ENCODE results near the gene NLRP1. TPM values are rescaled to one million over a fixed set of nuclear protein-coding genes. Genes with fewer than 3 reads are reported as not detected.

Gene NLRP1
- total RNA-seq, 5 donors from 2014 or later (not counting 1 experiment from before 2014, with no cell fraction given) = 233 to 317 (median 243) TPM

- Histone ChIP-seq H3K27ac (ENCODE audit: low read length) (no peak overlapping the region), H3K9me3 (no peaks in the 10 kb centered on the region), H3K27me3 (replicated peaks in 1 of 2; ENCODE audit: control insufficient read depth in 2 of 2, extremely low read depth in 1 of 2, insufficient read depth in 2 of 2, low read length in 1 of 2) (peaks cover 0 to 17% of the 10 kb centered on the region in 2 experiments), H3K4me1 (ENCODE audit: control insufficient read depth in 1 of 2, extremely low read depth in 1 of 2, insufficient read depth in 2 of 2, low read length in 2 of 2) (no peaks in the 10 kb centered on the region), H3K4me3 (ENCODE audit: control insufficient read depth in 1 of 2, extremely low read depth in 1 of 2, low read length in 1 of 2) (no peak overlapping the region), H3K36me3 (ENCODE audit: control insufficient read depth in 2 of 2, extremely low read depth in 1 of 2, insufficient read depth in 1 of 2, low read length in 1 of 2) (no peaks in the 10 kb centered on the region)
- Mint-ChIP-seq H3K4me3 (no peak overlapping the region), H3K27ac (no peak overlapping the region), H3K36me3 (no peaks in the 10 kb centered on the region), H3K4me1 (no peaks in the 10 kb centered on the region), H3K9me3 (no peaks in the 10 kb centered on the region), H3K27me3 (peaks cover 25 to 29% of the 10 kb centered on the region in 2 donors)
- ATAC-seq (replicated peaks in 1 of 4) (no peak), DNase-seq (no peak)
- CTCF ChIA-PET = interaction anchor here in 1 of 2 donors (0.5 kb wide), 1 partner anchor 198 kb away, joined by 6 read pairs; no protein-coding TSS in a partner anchor
- POLR2A ChIA-PET = no interaction called here
- no CpG with 5 or more reads among the region's 2 CpGs for WGBS (ENCODE audit: insufficient coverage)
These were observed 37.4 kb upstream of the NLRP1 start for GRCh38 chr17:5621729-5622128.

GRCh38 chr17:5621026-5621425 is 36.7 kb upstream of the NLRP1 start:
- H3K4me1 ChIP-seq (ENCODE audit: control insufficient read depth in 1 of 2, extremely low read depth in 1 of 2, insufficient read depth in 2 of 2, low read length in 2 of 2) = no peaks in the 10 kb centered on the region
- Mint-ChIP-seq H3K36me3 (no peaks in the 10 kb centered on the region), H3K27ac (no peak overlapping the region), H3K4me1 (no peaks in the 10 kb centered on the region), H3K4me3 (no peak overlapping the region), H3K9me3 (no peaks in the 10 kb centered on the region), H3K27me3 (peaks cover 22 to 25% of the 10 kb centered on the region in 2 donors)
- no peak for ATAC-seq (replicated peaks in 1 of 4)
- peaks cover 0 to 21% of the 10 kb centered on the region in 2 experiments for H3K27me3 ChIP-seq (replicated peaks in 1 of 2; ENCODE audit: control insufficient read depth in 2 of 2, extremely low read depth in 1 of 2, insufficient read depth in 2 of 2, low read length in 1 of 2)
- ChIA-PET CTCF (interaction anchor here in 1 of 2 donors (0.5 kb wide), 1 partner anchor 197 kb away, joined by 6 read pairs; no protein-coding TSS in a partner anchor), POLR2A (no interaction called here)
- no peak for DNase-seq
- H3K36me3 ChIP-seq (ENCODE audit: control insufficient read depth in 2 of 2, extremely low read depth in 1 of 2, insufficient read depth in 1 of 2, low read length in 1 of 2) = no peaks in the 10 kb centered on the region
- WGBS (ENCODE audit: insufficient coverage) = 58% methylated on average over 3 of the region's 4 CpGs
- no peak overlapping the region for H3K4me3 ChIP-seq (ENCODE audit: control insufficient read depth in 1 of 2, extremely low read depth in 1 of 2, low read length in 1 of 2)
- no peak overlapping the region for H3K27ac ChIP-seq (ENCODE audit: low read length)
- no peaks in the 10 kb centered on the region for H3K9me3 ChIP-seq

- ATAC-seq (replicated peaks in 1 of 4) = no peak
- no peak for DNase-seq
- no peaks in the 10 kb centered on the region for H3K36me3 Mint-ChIP-seq
- H3K9me3 Mint-ChIP-seq = no peaks in the 10 kb centered on the region
- Histone ChIP-seq H3K4me1 (ENCODE audit: control insufficient read depth in 1 of 2, extremely low read depth in 1 of 2, insufficient read depth in 2 of 2, low read length in 2 of 2) (no peaks in the 10 kb centered on the region), H3K27me3 (replicated peaks in 1 of 2; ENCODE audit: control insufficient read depth in 2 of 2, extremely low read depth in 1 of 2, insufficient read depth in 2 of 2, low read length in 1 of 2) (peaks cover 0 to 24% of the 10 kb centered on the region in 2 experiments), H3K36me3 (ENCODE audit: control insufficient read depth in 2 of 2, extremely low read depth in 1 of 2, insufficient read depth in 1 of 2, low read length in 1 of 2) (no peaks in the 10 kb centered on the region), H3K9me3 (no peaks in the 10 kb centered on the region), H3K27ac (ENCODE audit: low read length) (no peak overlapping the region), H3K4me3 (ENCODE audit: control insufficient read depth in 1 of 2, extremely low read depth in 1 of 2, low read length in 1 of 2) (no peak overlapping the region)
- ChIA-PET CTCF (no interaction called here), POLR2A (no interaction called here)
- H3K27me3 Mint-ChIP-seq = peaks cover 25 to 26% of the 10 kb centered on the region in 2 donors
- no peak overlapping the region for H3K4me3 Mint-ChIP-seq
- 64% methylated on average over 9 of the region's 20 CpGs for WGBS (ENCODE audit: insufficient coverage)
- H3K27ac Mint-ChIP-seq = no peak overlapping the region
- no peaks in the 10 kb centered on the region for H3K4me1 Mint-ChIP-seq
These were observed 34.9 kb upstream of the NLRP1 start for GRCh38 chr17:5619088-5619740.

GRCh38 chr17:5618476-5618875 is 34.2 kb upstream of the NLRP1 start:
- H3K9me3 Mint-ChIP-seq = no peaks in the 10 kb centered on the region
- Histone ChIP-seq H3K4me3 (ENCODE audit: control insufficient read depth in 1 of 2, extremely low read depth in 1 of 2, low read length in 1 of 2) (no peak overlapping the region), H3K27me3 (replicated peaks in 1 of 2; ENCODE audit: control insufficient read depth in 2 of 2, extremely low read depth in 1 of 2, insufficient read depth in 2 of 2, low read length in 1 of 2) (peaks cover 0 to 24% of the 10 kb centered on the region in 2 experiments), H3K9me3 (no peaks in the 10 kb centered on the region), H3K4me1 (ENCODE audit: control insufficient read depth in 1 of 2, extremely low read depth in 1 of 2, insufficient read depth in 2 of 2, low read length in 2 of 2) (no peaks in the 10 kb centered on the region), H3K27ac (ENCODE audit: low read length) (no peak overlapping the region), H3K36me3 (ENCODE audit: control insufficient read depth in 2 of 2, extremely low read depth in 1 of 2, insufficient read depth in 1 of 2, low read length in 1 of 2) (no peaks in the 10 kb centered on the region)
- H3K27me3 Mint-ChIP-seq = peaks cover 25 to 29% of the 10 kb centered on the region in 2 donors
- WGBS (ENCODE audit: insufficient coverage) = no CpG with 5 or more reads among the region's 2 CpGs
- no peak overlapping the region for H3K4me3 Mint-ChIP-seq
- DNase-seq (no peak), ATAC-seq (replicated peaks in 1 of 4) (no peak)
- no peaks in the 10 kb centered on the region for H3K4me1 Mint-ChIP-seq
- H3K36me3 Mint-ChIP-seq = no peaks in the 10 kb centered on the region
- POLR2A ChIA-PET = no interaction called here
- CTCF ChIA-PET = no interaction called here
- H3K27ac Mint-ChIP-seq = no peak overlapping the region

GRCh38 chr17:5615476-5615875 is 31.2 kb upstream of the NLRP1 start:
- Mint-ChIP-seq H3K9me3 (no peaks in the 10 kb centered on the region), H3K4me1 (no peaks in the 10 kb centered on the region), H3K36me3 (no peaks in the 10 kb centered on the region), H3K27ac (no peak overlapping the region), H3K27me3 (peaks cover 17 to 23% of the 10 kb centered on the region in 2 donors), H3K4me3 (no peak overlapping the region)
- ATAC-seq (replicated peaks in 1 of 4) = no peak
- Histone ChIP-seq H3K27ac (ENCODE audit: low read length) (no peak overlapping the region), H3K27me3 (replicated peaks in 1 of 2; ENCODE audit: control insufficient read depth in 2 of 2, extremely low read depth in 1 of 2, insufficient read depth in 2 of 2, low read length in 1 of 2) (peaks cover 0 to 15% of the 10 kb centered on the region in 2 experiments), H3K4me1 (ENCODE audit: control insufficient read depth in 1 of 2, extremely low read depth in 1 of 2, insufficient read depth in 2 of 2, low read length in 2 of 2) (no peaks in the 10 kb centered on the region), H3K4me3 (ENCODE audit: control insufficient read depth in 1 of 2, extremely low read depth in 1 of 2, low read length in 1 of 2) (no peak overlapping the region), H3K9me3 (no peaks in the 10 kb centered on the region), H3K36me3 (ENCODE audit: control insufficient read depth in 2 of 2, extremely low read depth in 1 of 2, insufficient read depth in 1 of 2, low read length in 1 of 2) (no peaks in the 10 kb centered on the region)
- ChIA-PET POLR2A (no interaction called here), CTCF (no interaction called here)
- DNase-seq = no peak
- no CpG with 5 or more reads among the region's 2 CpGs for WGBS (ENCODE audit: insufficient coverage)

- Mint-ChIP-seq H3K4me1 (no peaks in the 10 kb centered on the region), H3K36me3 (no peaks in the 10 kb centered on the region), H3K27me3 (peaks cover 11 to 20% of the 10 kb centered on the region in 2 donors), H3K27ac (no peak overlapping the region), H3K9me3 (no peaks in the 10 kb centered on the region), H3K4me3 (no peak overlapping the region)
- WGBS (ENCODE audit: insufficient coverage) = 29% methylated on average over 3 of the region's 6 CpGs
- ATAC-seq (replicated peaks in 1 of 4) = no peak
- H3K4me3 ChIP-seq (ENCODE audit: control insufficient read depth in 1 of 2, extremely low read depth in 1 of 2, low read length in 1 of 2) = no peak overlapping the region
- POLR2A ChIA-PET = interaction anchor here in 1 of 2 donors (0.7 kb wide), 1 partner anchor 9 kb away, joined by 3 read pairs; no protein-coding TSS in a partner anchor
- peaks cover 0 to 13% of the 10 kb centered on the region in 2 experiments for H3K27me3 ChIP-seq (replicated peaks in 1 of 2; ENCODE audit: control insufficient read depth in 2 of 2, extremely low read depth in 1 of 2, insufficient read depth in 2 of 2, low read length in 1 of 2)
- H3K27ac ChIP-seq (ENCODE audit: low read length) = no peak overlapping the region
- CTCF ChIA-PET = interaction anchor here in 1 of 2 donors (0.6 kb wide), 1 partner anchor 115 kb away, joined by 3 read pairs; no protein-coding TSS in a partner anchor
- no peaks in the 10 kb centered on the region for H3K9me3 ChIP-seq
- no peaks in the 10 kb centered on the region for H3K4me1 ChIP-seq (ENCODE audit: control insufficient read depth in 1 of 2, extremely low read depth in 1 of 2, insufficient read depth in 2 of 2, low read length in 2 of 2)
- peak in 1 of 35 experiments; percentile 13 for DNase-seq
- no peaks in the 10 kb centered on the region for H3K36me3 ChIP-seq (ENCODE audit: control insufficient read depth in 2 of 2, extremely low read depth in 1 of 2, insufficient read depth in 1 of 2, low read length in 1 of 2)
These were observed 26.6 kb upstream of the NLRP1 start for GRCh38 chr17:5610956-5611355.

All from T-cell (primary cell).